Activated CD8-positive, alpha-beta memory T cell treated with anti-CD3 and anti-CD28 coated beads for 36 hours (primary cell): ENCODE measurements around the gene ASTN2. TPM values are rescaled to one million over a fixed set of nuclear protein-coding genes. Genes with fewer than 3 reads are reported as not detected.

Experiments used
- CTCF ChIA-PET: fragments of 350-600 bp; sonication (Branson Sonifier 250); formaldehyde crosslinking; loops from one replicate; lab custom pipeline; 2021; ENCODE audit warnings: antibody characterized with exemption; lab: Charles Lee
- POLR2A ChIA-PET: fragments of 350-600 bp; sonication (Branson Sonifier 250); formaldehyde crosslinking; loops from one replicate; lab custom pipeline; 2021; ENCODE audit warnings: antibody characterized with exemption; lab: Charles Lee
- total RNA-seq, 2 experiments: library from RNA; stranded (reverse); gene quantifications; one replicate each; pipeline ENCODE4 v1.2.3, GENCODE V29; 2021

ASTN2 gene
- total RNA-seq, 2 experiments from 2014 or later: 3.1 to 4.3 TPM

DNA sequence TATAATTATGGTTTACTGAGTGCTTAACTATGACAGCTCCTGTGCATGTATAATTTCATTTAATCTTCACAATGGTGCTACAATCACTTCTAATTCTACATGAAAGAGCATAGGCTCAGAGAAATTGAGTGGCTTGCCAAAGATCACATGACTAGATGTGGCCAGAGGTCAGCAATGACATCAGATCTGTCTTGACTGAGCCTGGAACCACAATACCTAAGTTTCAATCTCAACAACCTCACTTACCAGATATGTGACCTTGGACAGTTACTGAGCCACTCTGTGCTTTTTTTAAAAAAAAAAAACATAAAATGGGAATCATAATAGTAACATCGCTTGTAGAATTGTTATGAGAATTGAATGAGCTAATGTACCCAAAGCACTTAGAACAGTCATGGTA lies 597.1 kb downstream of the ASTN2 start:
- ChIA-PET POLR2A (no interaction called here), CTCF (no interaction called here)

DNA sequence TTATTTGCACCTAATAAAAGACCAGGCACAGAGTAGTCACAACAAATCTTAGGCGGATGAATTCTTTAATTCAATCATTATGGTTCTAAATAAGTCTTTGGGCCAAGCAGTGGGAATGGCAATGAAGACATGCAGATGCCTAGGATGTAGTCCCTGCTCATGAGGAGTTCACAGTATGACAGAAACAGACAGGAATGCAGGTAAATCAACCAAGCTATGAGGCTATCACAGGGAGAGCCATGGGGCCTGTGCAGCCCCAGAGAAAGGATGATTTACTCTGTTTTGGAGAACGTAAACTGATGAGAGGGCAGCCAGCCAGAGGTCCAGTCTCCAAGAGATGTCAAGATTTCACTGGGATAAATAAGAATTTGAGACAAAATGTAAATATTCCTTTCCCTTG lies 598.4 kb downstream of the ASTN2 start:
- POLR2A ChIA-PET: no interaction called here

DNA sequence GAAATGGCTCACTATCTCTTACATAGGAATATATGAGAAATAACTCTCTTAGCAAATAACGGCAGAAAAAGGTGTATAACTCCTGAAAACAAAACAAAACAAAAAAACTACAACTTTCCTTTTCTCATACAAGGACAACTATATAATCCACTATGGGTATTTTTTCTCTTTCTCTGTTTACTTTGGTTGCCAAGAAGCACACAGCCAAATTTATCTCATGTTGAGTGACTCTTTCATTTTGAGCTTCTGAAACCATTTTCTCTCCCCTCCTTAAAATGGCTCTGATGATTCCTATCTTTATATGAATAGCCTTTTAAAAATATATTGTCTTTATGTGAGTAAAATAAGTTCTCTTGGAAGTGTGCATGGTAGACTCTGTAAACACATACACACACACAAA lies 599.0 kb downstream of the ASTN2 start:
- ChIA-PET CTCF (no interaction called here), POLR2A (no interaction called here)

More for the DNA sequence above, 598.4 kb downstream of the ASTN2 start:
- CTCF ChIA-PET: no interaction called here

DNA sequence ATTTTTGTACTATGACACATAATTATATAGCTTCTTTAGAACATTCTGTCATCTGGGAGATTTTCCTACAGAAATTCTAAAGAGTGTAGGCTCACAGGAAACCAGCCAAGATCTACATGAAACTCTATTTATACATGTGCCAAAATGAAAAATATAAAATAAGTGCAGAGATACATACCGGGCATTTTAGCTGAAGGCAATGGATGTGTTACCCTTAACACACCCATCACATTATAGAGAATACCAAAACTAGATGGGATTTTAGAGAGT lies 601.9 kb downstream of the ASTN2 start:
- ChIA-PET CTCF (no interaction called here), POLR2A (no interaction called here)

GRCh38 chr9:116812231-116813030 lies 602.4 kb downstream of the ASTN2 start:
- CTCF ChIA-PET: interaction anchor here (0.5 kb wide), 1 partner anchor 388 kb away, joined by 4 read pairs; no protein-coding TSS in a partner anchor
- POLR2A ChIA-PET: no interaction called here

DNA sequence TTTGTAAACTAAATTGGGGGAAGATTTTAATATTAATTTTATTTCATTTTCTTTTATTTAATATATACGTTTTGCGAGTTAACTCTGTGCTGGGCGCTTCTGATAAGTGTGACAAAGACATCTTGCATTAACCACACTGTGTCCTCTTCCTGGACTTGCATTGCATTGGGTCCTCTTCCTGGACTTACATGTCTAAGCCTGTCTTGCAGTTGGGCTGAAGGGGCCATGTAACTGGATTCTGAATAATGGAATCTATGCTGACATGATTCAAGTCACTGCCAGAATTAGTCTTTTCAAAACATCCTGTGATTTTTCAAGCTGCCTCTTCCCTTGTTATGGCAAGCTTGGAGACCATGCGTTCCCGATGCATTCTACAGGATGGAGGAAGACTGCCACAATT lies 605.2 kb downstream of the ASTN2 start:
- CTCF ChIA-PET: no interaction called here
- POLR2A ChIA-PET: no interaction called here

DNA sequence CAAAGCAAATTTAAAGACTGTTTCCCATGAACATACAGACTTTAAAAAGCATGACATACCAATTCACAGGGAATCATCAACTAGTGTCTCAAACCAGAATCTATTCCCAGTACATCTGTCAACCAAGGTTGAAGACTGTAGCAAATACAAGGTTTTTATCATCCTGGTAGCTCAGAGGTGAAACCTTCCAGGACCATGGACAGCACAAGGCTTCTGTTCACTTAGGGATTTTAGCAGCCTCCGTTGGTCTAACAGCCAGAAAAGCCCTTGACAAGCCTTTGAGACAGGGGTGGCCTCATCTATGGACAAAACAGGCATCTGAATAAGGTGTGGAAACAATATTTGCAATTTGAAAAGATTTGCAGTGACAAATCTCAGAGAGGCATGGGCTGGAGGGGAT lies 608.8 kb downstream of the ASTN2 start:
- ChIA-PET CTCF (no interaction called here), POLR2A (no interaction called here)

DNA sequence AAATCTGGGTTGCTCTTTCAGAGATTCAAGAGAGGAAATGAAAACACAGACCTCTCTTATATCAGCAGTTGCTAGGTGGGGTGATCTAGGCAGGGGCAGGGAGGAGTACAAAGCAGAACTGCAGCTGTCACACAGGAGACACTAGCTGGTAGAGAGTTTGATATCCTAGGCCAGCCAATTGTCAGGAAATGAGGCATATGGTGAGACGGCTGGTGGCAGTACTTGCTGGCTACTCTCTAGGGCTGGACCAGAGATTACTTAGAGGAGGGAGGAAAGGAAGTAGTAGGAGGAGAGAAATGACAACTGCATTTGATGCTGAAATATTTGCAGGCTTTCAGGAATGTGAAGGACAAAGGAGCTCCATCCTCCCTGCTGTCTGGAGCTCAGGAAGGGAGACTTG lies 614.0 kb downstream of the ASTN2 start:
- POLR2A ChIA-PET: no interaction called here
- CTCF ChIA-PET: no interaction called here

GRCh38 chr9:116800074-116800473 lies 614.8 kb downstream of the ASTN2 start:
- ChIA-PET POLR2A (no interaction called here), CTCF (no interaction called here)

- CTCF ChIA-PET: no interaction called here
- POLR2A ChIA-PET: no interaction called here
Observed at GRCh38 chr9:116798521-116798920, 616.3 kb downstream of the ASTN2 start.

GRCh38 chr9:116797276-116797675 lies 617.6 kb downstream of the ASTN2 start:
- POLR2A ChIA-PET: no interaction called here
- CTCF ChIA-PET: no interaction called here

DNA sequence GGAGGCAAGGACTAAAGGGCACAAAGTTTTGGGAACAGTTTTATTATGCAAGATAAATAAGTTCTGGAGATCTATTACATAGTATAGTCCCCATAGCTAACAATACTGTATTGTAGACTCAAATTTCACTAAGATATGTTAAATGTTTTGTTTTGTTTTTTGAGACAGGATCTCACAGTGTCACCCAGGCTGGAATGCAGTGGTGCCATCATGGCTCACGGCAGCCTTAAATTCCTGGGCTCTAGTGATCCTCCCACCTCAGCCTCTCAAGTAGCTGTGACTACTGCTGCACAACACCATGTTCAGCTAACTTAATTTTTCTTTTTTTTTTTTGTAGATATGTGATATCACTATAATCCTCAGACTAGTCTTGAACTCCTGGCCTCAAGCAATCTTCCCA lies 618.2 kb downstream of the ASTN2 start:
- CTCF ChIA-PET: no interaction called here

DNA sequence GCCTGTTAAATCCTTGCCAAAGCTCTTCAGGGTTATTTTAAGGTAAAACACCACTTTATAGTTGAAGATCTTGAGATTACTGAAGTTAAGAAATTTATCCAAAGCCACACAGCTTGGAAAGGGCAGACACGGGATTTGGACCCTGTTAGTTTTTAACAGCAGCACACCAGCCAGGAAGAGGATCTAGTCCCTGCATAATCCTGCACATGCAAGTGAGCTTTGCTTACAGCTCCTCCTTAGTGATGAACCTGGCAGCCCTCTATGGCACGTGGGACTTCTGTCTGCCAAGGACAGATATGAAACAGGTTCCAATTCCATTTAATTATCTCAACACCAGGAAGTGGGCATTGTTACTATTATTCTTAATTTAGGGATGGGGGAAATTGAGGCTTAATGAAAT lies 619.0 kb downstream of the ASTN2 start:
- ChIA-PET POLR2A (no interaction called here), CTCF (no interaction called here)

More for the DNA sequence above, 618.2 kb downstream of the ASTN2 start:
- POLR2A ChIA-PET: no interaction called here

GRCh38 chr9:116792271-116792670 lies 622.6 kb downstream of the ASTN2 start:
- POLR2A ChIA-PET: no interaction called here
- CTCF ChIA-PET: no interaction called here

GRCh38 chr9:116791326-116791725 lies 623.5 kb downstream of the ASTN2 start:
- ChIA-PET CTCF (no interaction called here), POLR2A (no interaction called here)

- ChIA-PET CTCF (no interaction called here), POLR2A (no interaction called here)
Observed at GRCh38 chr9:116789081-116789480, 625.8 kb downstream of the ASTN2 start.

GRCh38 chr9:116786737-116787136 lies 628.1 kb downstream of the ASTN2 start:
- ChIA-PET POLR2A (no interaction called here), CTCF (no interaction called here)

- CTCF ChIA-PET: no interaction called here
Observed at GRCh38 chr9:116777116-116777515, 637.7 kb downstream of the ASTN2 start.

DNA sequence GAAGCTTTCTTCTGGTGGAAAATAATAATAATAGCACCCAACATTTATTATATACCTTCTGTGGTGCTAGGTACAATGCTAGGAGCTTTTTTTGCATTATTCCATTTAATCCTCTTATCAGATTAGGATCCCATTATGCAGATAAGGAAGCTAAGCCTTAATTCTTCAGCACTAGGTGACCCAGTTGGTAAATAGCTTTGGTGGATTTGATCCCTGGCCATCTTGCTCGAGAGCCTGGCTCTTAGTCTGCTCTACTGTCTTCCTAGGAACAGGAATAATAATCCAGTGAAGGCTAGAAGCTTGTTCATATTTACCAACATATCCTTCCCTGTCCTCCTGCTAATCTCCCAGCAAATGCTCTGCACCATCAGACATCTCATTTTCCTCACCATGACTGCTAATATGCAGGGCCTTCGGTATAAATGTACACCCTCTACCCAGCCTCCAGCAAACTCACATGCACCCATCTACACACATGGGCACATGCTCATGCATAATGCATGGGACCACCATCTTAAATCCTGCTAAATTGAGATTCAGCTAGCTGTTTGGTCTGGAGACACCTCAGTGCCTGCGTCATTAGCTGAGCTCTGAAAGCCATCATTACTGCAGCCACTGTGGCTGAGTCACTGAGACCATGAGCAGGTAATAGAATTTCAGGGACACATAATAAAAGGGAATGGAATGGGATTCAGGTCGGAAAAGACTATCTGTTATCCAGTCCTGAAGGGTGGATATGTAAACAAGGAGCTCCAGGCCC lies 640.3 kb downstream of the ASTN2 start:
- ChIA-PET CTCF (no interaction called here), POLR2A (no interaction called here)

More at GRCh38 chr9:116777116-116777515, 637.7 kb downstream of the ASTN2 start:
- POLR2A ChIA-PET: no interaction called here

DNA sequence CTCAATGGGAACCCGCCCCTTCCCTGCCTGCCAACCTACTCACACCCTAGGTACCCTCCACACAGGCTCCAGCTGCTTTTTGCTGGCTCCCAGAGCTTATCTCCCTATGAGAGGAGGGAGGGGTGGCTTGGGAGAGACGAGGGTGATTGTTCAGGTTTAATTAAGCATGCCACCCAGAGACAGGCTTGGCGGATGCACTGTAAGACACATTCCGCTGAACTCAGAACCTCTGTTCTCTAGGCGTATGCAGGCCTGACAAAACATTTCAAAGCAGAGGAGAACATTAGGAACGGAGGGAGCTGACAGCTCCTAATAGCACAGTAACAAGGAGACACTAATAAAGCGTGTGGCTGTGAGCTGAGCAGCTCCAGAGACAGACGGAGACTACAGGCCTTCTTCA lies 647.6 kb downstream of the ASTN2 start:
- POLR2A ChIA-PET: no interaction called here
- CTCF ChIA-PET: no interaction called here

DNA sequence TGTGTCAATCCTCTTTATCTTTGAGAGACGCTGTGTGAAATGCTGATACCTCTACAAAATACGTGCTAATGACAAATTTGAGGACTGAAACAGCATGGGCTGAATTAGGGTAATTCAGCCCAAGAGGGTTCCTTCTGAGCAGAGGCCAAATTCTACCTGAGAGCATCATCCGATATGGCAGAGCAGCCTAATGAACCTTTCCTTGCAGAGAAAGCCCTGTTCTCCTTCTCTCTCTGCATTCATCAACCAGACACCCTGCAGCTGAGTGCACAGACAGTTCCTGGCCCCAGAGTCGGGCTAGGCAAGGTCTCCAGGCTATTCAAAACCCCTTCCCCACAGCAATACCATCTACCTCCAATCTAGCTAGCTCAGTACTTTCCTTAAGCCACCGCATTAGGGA lies 649.8 kb downstream of the ASTN2 start:
- ChIA-PET CTCF (no interaction called here), POLR2A (no interaction called here)
